ENCODE results near the gene DNAI1.

DNA sequence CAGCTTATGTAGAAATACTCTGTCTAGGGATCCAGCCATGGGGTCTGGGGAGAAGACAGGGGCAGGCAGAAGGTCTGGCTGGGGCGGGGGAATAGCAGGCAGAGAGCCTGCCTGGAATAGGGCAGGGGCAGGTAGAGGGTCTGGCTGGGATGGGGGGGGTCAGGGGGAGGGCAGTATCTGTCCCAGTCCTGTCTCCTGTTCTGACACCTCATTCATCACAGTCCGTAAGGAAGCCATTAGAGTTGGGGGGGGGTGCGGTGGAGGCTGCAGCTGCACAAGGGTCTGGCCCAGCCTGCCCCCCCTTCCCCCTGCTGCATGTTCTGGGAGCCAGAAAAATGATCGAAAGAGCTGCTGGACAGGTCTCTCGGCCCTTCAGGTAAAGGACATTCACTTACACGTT is 98.3 kb downstream of the DNAI1 start:
- TF ChIP-seq, protein P1, sequence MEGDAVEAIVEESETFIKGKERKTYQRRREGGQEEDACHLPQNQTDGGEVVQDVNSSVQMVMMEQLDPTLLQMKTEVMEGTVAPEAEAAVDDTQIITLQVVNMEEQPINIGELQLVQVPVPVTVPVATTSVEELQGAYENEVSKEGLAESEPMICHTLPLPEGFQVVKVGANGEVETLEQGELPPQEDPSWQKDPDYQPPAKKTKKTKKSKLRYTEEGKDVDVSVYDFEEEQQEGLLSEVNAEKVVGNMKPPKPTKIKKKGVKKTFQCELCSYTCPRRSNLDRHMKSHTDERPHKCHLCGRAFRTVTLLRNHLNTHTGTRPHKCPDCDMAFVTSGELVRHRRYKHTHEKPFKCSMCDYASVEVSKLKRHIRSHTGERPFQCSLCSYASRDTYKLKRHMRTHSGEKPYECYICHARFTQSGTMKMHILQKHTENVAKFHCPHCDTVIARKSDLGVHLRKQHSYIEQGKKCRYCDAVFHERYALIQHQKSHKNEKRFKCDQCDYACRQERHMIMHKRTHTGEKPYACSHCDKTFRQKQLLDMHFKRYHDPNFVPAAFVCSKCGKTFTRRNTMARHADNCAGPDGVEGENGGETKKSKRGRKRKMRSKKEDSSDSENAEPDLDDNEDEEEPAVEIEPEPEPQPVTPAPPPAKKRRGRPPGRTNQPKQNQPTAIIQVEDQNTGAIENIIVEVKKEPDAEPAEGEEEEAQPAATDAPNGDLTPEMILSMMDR (IDR thresholded peaks at IDR 0.05 in 4 of 5, conservative IDR thresholded peaks at IDR 0.05 in 1 of 5): no peak
- TF ChIP-seq POLR2A (IDR thresholded peaks at IDR 0.05): no peak
